ENCODE data around the gene S1PR3. TPM values are rescaled to one million over a fixed set of nuclear protein-coding genes. Genes with fewer than 3 reads are reported as not detected.
A peak's percentile ranks its signal among the peaks of the same experiment; 100 is the strongest.

Gene S1PR3
- total and polyA plus RNA-seq, 3 donors from 2014 or later, result 4.5 to 7.2 (median 7.0) TPM

GRCh38 chr9:89000371-89000781 lies 9.1 kb downstream of the S1PR3 start:
- intact Hi-C loops (cut with DNase I; ENCODE audit: low total_unique reads), result loop anchor here (5.0 kb wide), 1 partner anchor 408 kb away; no protein-coding TSS in a partner anchor
- TF ChIP-seq CTCF (IDR thresholded peaks at IDR 0.05), result no peak
- TF ChIP-seq POLR2A (IDR thresholded peaks at IDR 0.05), result no peak
- H3K4me1 ChIP-seq, result peaks cover 18% of the 10 kb centered on the region
- DNase-seq, result peak; percentile 44
- no peak overlapping the region for H3K27ac ChIP-seq
- H3K9me3 ChIP-seq, result no peaks in the 10 kb centered on the region
- H3K27me3 ChIP-seq, result no peaks in the 10 kb centered on the region
- H3K36me3 ChIP-seq (ENCODE audit: low read depth, missing control alignments), result no peaks in the 10 kb centered on the region
- H3K4me3 ChIP-seq, result no peak overlapping the region
- 74 to 84% methylated on average over 9 of the region's 9 CpGs for WGBS, 2 donors

GRCh38 chr9:89000973-89001916 lies 10.0 kb downstream of the S1PR3 start:
- TF ChIP-seq POLR2A (IDR thresholded peaks at IDR 0.05) (no peak), CTCF (IDR thresholded peaks at IDR 0.05) (peak; percentile 71 to 83 (median 78))
- Histone ChIP-seq H3K4me1 (peaks cover 22% of the 10 kb centered on the region), H3K27ac (no peak overlapping the region), H3K4me3 (no peak overlapping the region), H3K27me3 (no peaks in the 10 kb centered on the region), H3K9me3 (no peaks in the 10 kb centered on the region), H3K36me3 (ENCODE audit: low read depth, missing control alignments) (no peaks in the 10 kb centered on the region)
- WGBS, 2 donors, result 21 to 24% methylated on average over 42 to 52 of the region's 52 CpGs
- intact Hi-C loops (cut with DNase I; ENCODE audit: low total_unique reads), result loop anchor here (5.0 kb wide), 1 partner anchor 409 kb away; no protein-coding TSS in a partner anchor
- DNase-seq, result peak; percentile 95

GRCh38 chr9:89001917-89002540 lies 10.8 kb downstream of the S1PR3 start:
- Histone ChIP-seq H3K27me3 (no peaks in the 10 kb centered on the region), H3K4me3 (no peak overlapping the region), H3K36me3 (ENCODE audit: low read depth, missing control alignments) (no peaks in the 10 kb centered on the region), H3K9me3 (no peaks in the 10 kb centered on the region), H3K27ac (no peak overlapping the region), H3K4me1 (peaks cover 22% of the 10 kb centered on the region)
- DNase-seq, result no peak
- TF ChIP-seq CTCF (IDR thresholded peaks at IDR 0.05) (no peak), POLR2A (IDR thresholded peaks at IDR 0.05) (no peak)
- 93 to 98% methylated on average over 15 to 27 of the region's 27 CpGs for WGBS, 2 donors
- intact Hi-C loops (cut with DNase I; ENCODE audit: low total_unique reads), result loop anchor here (5.0 kb wide), 1 partner anchor 410 kb away; no protein-coding TSS in a partner anchor

GRCh38 chr9:89002987-89003386 lies 11.7 kb downstream of the S1PR3 start:
- Histone ChIP-seq H3K4me1 (peaks cover 22% of the 10 kb centered on the region), H3K27ac (no peak overlapping the region), H3K4me3 (no peak overlapping the region), H3K9me3 (no peaks in the 10 kb centered on the region), H3K27me3 (no peaks in the 10 kb centered on the region), H3K36me3 (ENCODE audit: low read depth, missing control alignments) (no peaks in the 10 kb centered on the region)
- 90 to 94% methylated on average over 6 of the region's 6 CpGs for WGBS, 2 donors
- TF ChIP-seq CTCF (IDR thresholded peaks at IDR 0.05) (no peak), POLR2A (IDR thresholded peaks at IDR 0.05) (no peak)
- intact Hi-C loops (cut with DNase I; ENCODE audit: low total_unique reads), result loop anchor here (5.0 kb wide), 1 partner anchor 411 kb away; no protein-coding TSS in a partner anchor
- DNase-seq, result no peak

Measured in testis (tissue), 3 donors.